A549 (cell line): ENCODE data around the gene SIGLEC7. TPM values are rescaled to one million over a fixed set of nuclear protein-coding genes. Genes with fewer than 3 reads are reported as not detected.

Experiments
- ATAC-seq, 2 experiments: fragments of 200-7000 bp in 1 of 2; fragments of >200 bp in 1 of 2; cut with Nextera tagmentation in 1 of 2; cut with Tn5 transposase in 1 of 2; 3 replicates each; pipeline versions ENCODE4 v1.8.0 to v1.9.1; 2018 to 2020; ENCODE audit warnings: mild to moderate bottlenecking in 1 of 2, moderate library complexity in 1 of 2
- CTCF ChIA-PET: fragments of 300-600 bp; sonication (Branson Sonifier 250); formaldehyde crosslinking; extraction: SDS; loops from one replicate; lab custom pipeline; 2021; ENCODE audit warnings: antibody characterized with exemption, inconsistent platforms; lab: Yijun Ruan, JAX
- POLR2A ChIA-PET: fragments of 350-600 bp; formaldehyde crosslinking; extraction: SDS; loops from one replicate; lab custom pipeline; 2021; ENCODE audit warnings: antibody characterized with exemption, inconsistent platforms; lab: Yijun Ruan, JAX
- DNase-seq, 2 experiments: peaks; one replicate each; pipeline versions ENCODE4 v3.0.0 to v3.0.0-alpha.2; 2011 to 2016; ENCODE audit warnings: low read depth in 1 of 2, low spot score in 1 of 2
- FAIRE-seq: peaks from 2 replicates; lab custom pipeline; 2011; peaks lifted over from hg19 to GRCh38; lab: Jason Lieb, UNC
- H3K27ac ChIP-seq, 2 experiments: fragments of >200 bp; sonication (Bioruptor Twin); formaldehyde crosslinking; 3 replicates each; pipeline ENCODE4 v1.5.1; 2016 to 2017
- H3K4me1 ChIP-seq: fragments of >200 bp; sonication (Bioruptor Twin); formaldehyde crosslinking; 3 replicates; pipeline ENCODE4 v1.6.1; 2016
- H3K4me2 ChIP-seq: fragments of >200 bp; sonication (Bioruptor Twin); formaldehyde crosslinking; 3 replicates; pipeline ENCODE4 v1.6.1; 2016
- H3K4me3 ChIP-seq: fragments of >200 bp; sonication (Bioruptor Twin); formaldehyde crosslinking; 3 replicates; pipeline ENCODE4 v1.5.1; 2016
- H3K9me3 ChIP-seq: fragments of >200 bp; sonication (Bioruptor Twin); formaldehyde crosslinking; 3 replicates; pipeline ENCODE4 v1.6.1; 2016
- CBX2 ChIP-seq: fragments of 200-600 bp; sonication (generic); IDR thresholded peaks from 2 replicates; pipeline ENCODE4 v1.6.1; 2016; ENCODE audit warnings: low read depth, mild to moderate bottlenecking, borderline replicate concordance
- EHMT2 ChIP-seq: fragments of 200-600 bp; sonication (generic); IDR thresholded peaks from 2 replicates; pipeline ENCODE4 v1.6.1; 2016; ENCODE audit warnings: antibody characterized with exemption, low read depth, mild to moderate bottlenecking, moderate library complexity
- EP300 ChIP-seq, 2 experiments: fragments of >200 bp; sonication (Bioruptor Twin); formaldehyde crosslinking; IDR thresholded peaks; 2 replicates in 1 of 2; 3 replicates in 1 of 2; pipeline ENCODE4 v1.6.1; 2016 to 2017
- ESRRA ChIP-seq: fragments of 150-350 bp; IDR thresholded peaks from 2 replicates; pipeline ENCODE4 v1.6.1; 2014; ENCODE audit warnings: mild to moderate bottlenecking, low read length, borderline replicate concordance
- FOSB ChIP-seq: fragments of 250-450 bp; sonication (Bioruptor Pico); IDR thresholded peaks from 2 replicates; pipeline ENCODE4 v1.5.0; 2020; ENCODE audit warnings: mild to moderate bottlenecking, moderate library complexity
- FOXS1 ChIP-seq: fragments of 250-450 bp; sonication (Bioruptor Pico); IDR thresholded peaks from 2 replicates; pipeline ENCODE4 v1.5.0; 2020; ENCODE audit warnings: mild to moderate bottlenecking, moderate library complexity
- HDAC2 ChIP-seq: fragments of 200-600 bp; sonication (generic); IDR thresholded peaks from 2 replicates; pipeline ENCODE4 v1.6.1; 2016
- HEYL ChIP-seq: fragments of 250-450 bp; sonication (Bioruptor Pico); IDR thresholded peaks from 2 replicates; pipeline ENCODE4 v1.8.0; 2021; ENCODE audit warnings: mild to moderate bottlenecking, moderate library complexity
- HOXB5 ChIP-seq: fragments of 250-450 bp; sonication (Bioruptor Pico); IDR thresholded peaks from 2 replicates; pipeline ENCODE4 v1.5.0; 2020; ENCODE audit warnings: mild to moderate bottlenecking, moderate library complexity
- JUN ChIP-seq, 2 experiments: fragments of >200 bp; sonication (Bioruptor Twin); formaldehyde crosslinking; IDR thresholded peaks; 2 replicates in 1 of 2; 3 replicates in 1 of 2; pipeline ENCODE4 v1.6.1; 2016 to 2017
- MAFK ChIP-seq: fragments of 450-650 bp; IDR thresholded peaks from 2 replicates; pipeline ENCODE4 v1.6.1; 2014; ENCODE audit not compliant: partially characterized antibody
- MAZ ChIP-seq: fragments of 150-350 bp; IDR thresholded peaks from 2 replicates; pipeline ENCODE4 v1.6.1; 2014; ENCODE audit warnings: antibody characterized with exemption, low read depth, low read length, borderline replicate concordance
- POLR2A ChIP-seq: IDR thresholded peaks from 2 replicates; pipeline ENCODE4 v1.6.1; 2012; ENCODE audit warnings: mild to moderate bottlenecking, low read length
- POLR2AphosphoS2 ChIP-seq: conservative IDR thresholded peaks from 2 replicates; pipeline ENCODE4 v1.6.1; 2012; ENCODE audit warnings: low read length, improper control_type of control experiment, inconsistent platforms
- RAD21 ChIP-seq, 2 experiments: fragments of >200 bp in 1 of 2; sonication (Bioruptor Twin) in 1 of 2; formaldehyde crosslinking in 1 of 2; IDR thresholded peaks in 1 of 2; conservative IDR thresholded peaks in 1 of 2; 2 replicates in 1 of 2; 3 replicates in 1 of 2; pipeline ENCODE4 v1.6.1; 2012 to 2018; ENCODE audit warnings: inconsistent platforms in 1 of 2
- RCOR1 ChIP-seq: fragments of 150-350 bp; IDR thresholded peaks from 2 replicates; pipeline ENCODE4 v1.6.1; 2014; ENCODE audit warnings: antibody characterized with exemption, low read length, low read depth
- RNF2 ChIP-seq: fragments of 200-600 bp; sonication (generic); IDR thresholded peaks from 2 replicates; pipeline ENCODE4 v1.6.1; 2016; ENCODE audit warnings: low read depth, mild to moderate bottlenecking, antibody characterized with exemption, moderate library complexity, borderline replicate concordance
- SREBF2 ChIP-seq: fragments of 450-650 bp; IDR thresholded peaks from 2 replicates; pipeline ENCODE4 v1.6.1; 2014; ENCODE audit warnings: mild to moderate bottlenecking, moderate library complexity
- TP53 ChIP-seq: fragments of 250-450 bp; sonication (Bioruptor Pico); IDR thresholded peaks from 2 replicates; pipeline ENCODE4 v1.5.0; 2021; ENCODE audit warnings: mild to moderate bottlenecking, moderate library complexity
- ZFP36 ChIP-seq: fragments of 450-650 bp; IDR thresholded peaks from 2 replicates; pipeline ENCODE4 v1.6.1; 2014; ENCODE audit warnings: borderline replicate concordance; ENCODE audit not compliant: partially characterized antibody
- WGBS: methylation state at CpG from one replicate; pipeline ENCODE4 v1.1.6; 2017; ENCODE audit errors: missing lambda C conversion rate; 5-methylcytosine and 5-hydroxymethylcytosine counted together
- polyA plus RNA-seq, 4 experiments: library from polyadenylated mRNA; depleted of rRNA in 3 of 4; stranded (reverse); fragments of >200 nt; fragmentation: RNase III in 1 of 4; extraction: RNeasy Plus Mini Kit Qiagen cat#74134 plus additional on column Dnase treatment in 1 of 4; gene quantifications; 2 replicates in 3 of 4; 3 replicates in 1 of 4; pipeline ENCODE4 v1.2.3, GENCODE V29; 2011 to 2017
- TF ChIP-seq, protein P1 (sequence below): fragments of 250-450 bp; sonication (Bioruptor Pico); IDR thresholded peaks from 2 replicates; pipeline ENCODE4 v1.5.0; 2021; ENCODE audit warnings: mild to moderate bottlenecking, moderate library complexity, borderline replicate concordance
- TF ChIP-seq, protein P2 (sequence below): IDR thresholded peaks from 2 replicates; pipeline ENCODE4 v1.6.1; 2012
- TF ChIP-seq, protein P3 (sequence below): fragments of 450-650 bp; IDR thresholded peaks from 2 replicates; pipeline ENCODE4 v1.6.1; 2014; ENCODE audit warnings: antibody characterized with exemption
- TF ChIP-seq, protein P4 (sequence below): fragments of 200-600 bp; sonication (generic); IDR thresholded peaks from 2 replicates; pipeline ENCODE4 v1.6.1; 2016; ENCODE audit warnings: antibody characterized with exemption, mild to moderate bottlenecking, moderate library complexity
- TF ChIP-seq, protein P5 (sequence below): fragments of >200 bp; sonication (Bioruptor Twin); formaldehyde crosslinking; IDR thresholded peaks from 3 replicates; pipeline ENCODE4 v1.6.1; 2016

Gene SIGLEC7
- polyA plus RNA-seq, 2 of the 4 experiments (the other 2 are of a cell fraction): not detected

DNA sequence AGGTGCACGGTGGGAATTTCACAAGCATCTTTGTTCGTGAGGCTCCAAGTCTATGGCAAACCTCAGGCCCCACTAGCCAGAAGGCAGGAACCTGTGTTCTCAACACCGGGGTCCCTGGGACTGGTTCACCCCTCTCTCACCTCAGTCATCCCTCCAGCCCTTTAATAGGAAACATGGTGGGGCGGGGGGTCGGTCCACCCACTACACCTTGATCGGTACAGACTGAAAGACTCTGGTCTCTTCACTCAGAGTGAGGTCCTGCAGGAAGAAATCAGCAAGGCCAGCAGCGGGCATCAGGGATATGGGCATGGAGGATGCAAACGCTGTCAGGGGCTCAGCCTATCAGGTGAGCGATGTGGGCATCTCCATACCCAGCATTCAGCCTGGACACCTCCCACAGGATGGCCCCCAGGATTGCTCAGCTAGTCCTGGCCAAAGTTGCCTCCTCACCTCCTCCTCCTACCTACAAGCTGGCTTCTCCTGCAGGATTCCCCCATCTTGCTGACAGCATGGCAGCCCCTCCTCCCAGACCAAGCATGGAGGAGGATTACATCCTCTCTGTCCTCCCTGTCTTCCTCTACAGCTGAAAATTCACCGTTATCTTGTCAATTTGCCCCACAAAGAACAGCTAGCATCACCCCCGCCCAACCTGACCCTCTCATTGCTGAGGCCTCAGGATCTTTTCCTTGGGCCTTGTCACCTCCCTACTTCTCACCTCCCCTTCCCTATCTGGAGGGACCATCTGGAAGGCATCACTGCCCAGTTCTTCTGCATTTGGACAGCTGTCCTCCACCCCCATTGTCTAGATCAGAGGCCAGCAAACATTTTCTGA is 45.5 kb downstream of the SIGLEC7 start:
- 42% methylated on average over 11 of the region's 11 CpGs for WGBS
- Histone ChIP-seq H3K4me1 (no peaks in the 10 kb centered on the region), H3K4me3 (no peak overlapping the region), H3K27ac (no peak overlapping the region), H3K9me3 (no peaks in the 10 kb centered on the region), H3K4me2 (no peak overlapping the region)
- ATAC-seq (no peak), DNase-seq (no peak), FAIRE-seq (no peak)
- ChIA-PET CTCF (interaction anchor here (1.0 to 1.4 kb wide), 4 partner anchors 11 to 72 kb away, joined by 3 read pairs; no protein-coding TSS in a partner anchor), POLR2A (no interaction called here)
- TF ChIP-seq MAZ (no peak), POLR2A (no peak), RCOR1 (no peak), ZFP36 (peak; percentile 50)
- TF ChIP-seq, protein P1, sequence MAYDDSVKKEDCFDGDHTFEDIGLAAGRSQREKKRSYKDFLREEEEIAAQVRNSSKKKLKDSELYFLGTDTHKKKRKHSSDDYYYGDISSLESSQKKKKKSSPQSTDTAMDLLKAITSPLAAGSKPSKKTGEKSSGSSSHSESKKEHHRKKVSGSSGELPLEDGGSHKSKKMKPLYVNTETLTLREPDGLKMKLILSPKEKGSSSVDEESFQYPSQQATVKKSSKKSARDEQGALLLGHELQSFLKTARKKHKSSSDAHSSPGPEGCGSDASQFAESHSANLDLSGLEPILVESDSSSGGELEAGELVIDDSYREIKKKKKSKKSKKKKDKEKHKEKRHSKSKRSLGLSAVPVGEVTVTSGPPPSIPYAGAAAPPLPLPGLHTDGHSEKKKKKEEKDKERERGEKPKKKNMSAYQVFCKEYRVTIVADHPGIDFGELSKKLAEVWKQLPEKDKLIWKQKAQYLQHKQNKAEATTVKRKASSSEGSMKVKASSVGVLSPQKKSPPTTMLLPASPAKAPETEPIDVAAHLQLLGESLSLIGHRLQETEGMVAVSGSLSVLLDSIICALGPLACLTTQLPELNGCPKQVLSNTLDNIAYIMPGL (CRISPR knock-in tag): no peak
- TF ChIP-seq, protein P2, sequence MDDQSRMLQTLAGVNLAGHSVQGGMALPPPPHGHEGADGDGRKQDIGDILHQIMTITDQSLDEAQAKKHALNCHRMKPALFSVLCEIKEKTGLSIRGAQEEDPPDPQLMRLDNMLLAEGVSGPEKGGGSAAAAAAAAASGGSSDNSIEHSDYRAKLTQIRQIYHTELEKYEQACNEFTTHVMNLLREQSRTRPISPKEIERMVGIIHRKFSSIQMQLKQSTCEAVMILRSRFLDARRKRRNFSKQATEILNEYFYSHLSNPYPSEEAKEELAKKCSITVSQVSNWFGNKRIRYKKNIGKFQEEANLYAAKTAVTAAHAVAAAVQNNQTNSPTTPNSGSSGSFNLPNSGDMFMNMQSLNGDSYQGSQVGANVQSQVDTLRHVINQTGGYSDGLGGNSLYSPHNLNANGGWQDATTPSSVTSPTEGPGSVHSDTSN: no peak

DNA sequence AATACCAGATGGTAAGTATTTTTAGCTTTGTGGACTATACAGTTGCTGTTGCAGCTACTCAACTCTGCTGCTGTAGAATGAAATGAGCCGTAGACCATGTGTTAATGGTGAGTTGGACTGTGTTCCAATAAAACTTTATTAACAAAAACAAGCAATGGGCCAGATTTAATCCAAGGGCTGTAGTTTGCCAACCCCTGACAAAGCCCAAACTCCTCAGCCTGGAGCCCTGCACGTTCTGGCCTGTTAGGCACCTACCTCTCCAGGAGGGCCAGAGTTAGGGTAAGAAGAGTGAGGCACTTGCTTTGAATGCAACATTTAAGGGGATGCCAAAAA is 46.1 kb downstream of the SIGLEC7 start:
- FAIRE-seq: no peak
- WGBS: 57% methylated on average over 2 of the region's 2 CpGs
- H3K4me1 ChIP-seq: no peaks in the 10 kb centered on the region
- H3K27ac ChIP-seq: no peak overlapping the region
- no peak overlapping the region for H3K4me3 ChIP-seq
- no peak for DNase-seq
- TF ChIP-seq TP53 (CRISPR knock-in tag) (no peak), JUN (IDR thresholded peaks at IDR 0.05) (no peak), FOXS1 (no peak), RAD21 (conservative IDR thresholded peaks at IDR 0.05 in 1 of 2, IDR thresholded peaks at IDR 0.05 in 1 of 2) (no peak), EP300 (IDR thresholded peaks at IDR 0.05) (no peak), HOXB5 (CRISPR knock-in tag) (no peak), HEYL (no peak), MAZ (no peak), HDAC2 (no peak), CBX2 (no peak)
- TF ChIP-seq, protein P3, sequence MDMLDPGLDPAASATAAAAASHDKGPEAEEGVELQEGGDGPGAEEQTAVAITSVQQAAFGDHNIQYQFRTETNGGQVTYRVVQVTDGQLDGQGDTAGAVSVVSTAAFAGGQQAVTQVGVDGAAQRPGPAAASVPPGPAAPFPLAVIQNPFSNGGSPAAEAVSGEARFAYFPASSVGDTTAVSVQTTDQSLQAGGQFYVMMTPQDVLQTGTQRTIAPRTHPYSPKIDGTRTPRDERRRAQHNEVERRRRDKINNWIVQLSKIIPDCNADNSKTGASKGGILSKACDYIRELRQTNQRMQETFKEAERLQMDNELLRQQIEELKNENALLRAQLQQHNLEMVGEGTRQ: no peak
- TF ChIP-seq, all 56 proteins: peak for 0
- Histone ChIP-seq H3K9me3 (no peaks in the 10 kb centered on the region), H3K4me2 (no peak overlapping the region)
- ChIA-PET CTCF (interaction anchor here (1.0 to 1.4 kb wide), 4 partner anchors 11 to 30 kb away, joined by 3 to 4 read pairs (median 3); no protein-coding TSS in a partner anchor), POLR2A (no interaction called here)
- ATAC-seq: no peak

DNA sequence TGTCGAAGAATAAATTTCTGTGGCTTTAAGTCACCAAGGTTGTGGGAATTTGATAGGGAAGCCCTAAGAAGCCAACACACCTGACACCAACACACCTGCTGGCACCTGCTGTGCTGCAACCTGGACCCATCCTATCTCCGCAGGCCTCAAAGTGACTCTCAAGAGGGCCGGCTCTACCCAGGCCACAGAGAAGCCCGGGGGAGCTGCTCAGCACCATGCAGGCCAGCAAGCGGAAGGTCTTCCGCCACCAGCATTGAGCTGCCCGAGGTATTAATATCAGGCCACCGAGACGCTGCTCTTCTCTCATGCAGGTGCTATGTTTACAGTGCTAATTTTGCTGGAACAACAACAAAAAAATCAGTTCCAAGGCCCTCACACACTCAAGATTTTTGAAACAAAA is 50.6 kb downstream of the SIGLEC7 start:
- FAIRE-seq (no peak), ATAC-seq (no peak), DNase-seq (no peak)
- Histone ChIP-seq H3K4me1 (peaks cover 7% of the 10 kb centered on the region), H3K27ac (no peak overlapping the region), H3K9me3 (no peaks in the 10 kb centered on the region), H3K4me2 (no peak overlapping the region), H3K4me3 (no peak overlapping the region)
- POLR2A ChIA-PET: no interaction called here
- 73% methylated on average over 9 of the region's 9 CpGs for WGBS
- CTCF ChIA-PET: no interaction called here
- no peak for TF ChIP-seq FOSB (CRISPR knock-in tag)
- no peak for TF ChIP-seq RNF2
- TF ChIP-seq, protein P4, sequence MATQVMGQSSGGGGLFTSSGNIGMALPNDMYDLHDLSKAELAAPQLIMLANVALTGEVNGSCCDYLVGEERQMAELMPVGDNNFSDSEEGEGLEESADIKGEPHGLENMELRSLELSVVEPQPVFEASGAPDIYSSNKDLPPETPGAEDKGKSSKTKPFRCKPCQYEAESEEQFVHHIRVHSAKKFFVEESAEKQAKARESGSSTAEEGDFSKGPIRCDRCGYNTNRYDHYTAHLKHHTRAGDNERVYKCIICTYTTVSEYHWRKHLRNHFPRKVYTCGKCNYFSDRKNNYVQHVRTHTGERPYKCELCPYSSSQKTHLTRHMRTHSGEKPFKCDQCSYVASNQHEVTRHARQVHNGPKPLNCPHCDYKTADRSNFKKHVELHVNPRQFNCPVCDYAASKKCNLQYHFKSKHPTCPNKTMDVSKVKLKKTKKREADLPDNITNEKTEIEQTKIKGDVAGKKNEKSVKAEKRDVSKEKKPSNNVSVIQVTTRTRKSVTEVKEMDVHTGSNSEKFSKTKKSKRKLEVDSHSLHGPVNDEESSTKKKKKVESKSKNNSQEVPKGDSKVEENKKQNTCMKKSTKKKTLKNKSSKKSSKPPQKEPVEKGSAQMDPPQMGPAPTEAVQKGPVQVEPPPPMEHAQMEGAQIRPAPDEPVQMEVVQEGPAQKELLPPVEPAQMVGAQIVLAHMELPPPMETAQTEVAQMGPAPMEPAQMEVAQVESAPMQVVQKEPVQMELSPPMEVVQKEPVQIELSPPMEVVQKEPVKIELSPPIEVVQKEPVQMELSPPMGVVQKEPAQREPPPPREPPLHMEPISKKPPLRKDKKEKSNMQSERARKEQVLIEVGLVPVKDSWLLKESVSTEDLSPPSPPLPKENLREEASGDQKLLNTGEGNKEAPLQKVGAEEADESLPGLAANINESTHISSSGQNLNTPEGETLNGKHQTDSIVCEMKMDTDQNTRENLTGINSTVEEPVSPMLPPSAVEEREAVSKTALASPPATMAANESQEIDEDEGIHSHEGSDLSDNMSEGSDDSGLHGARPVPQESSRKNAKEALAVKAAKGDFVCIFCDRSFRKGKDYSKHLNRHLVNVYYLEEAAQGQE: no peak
- TF ChIP-seq POLR2AphosphoS2: no peak
- TF ChIP-seq EP300 (IDR thresholded peaks at IDR 0.05): no peak
- TF ChIP-seq, protein P5, sequence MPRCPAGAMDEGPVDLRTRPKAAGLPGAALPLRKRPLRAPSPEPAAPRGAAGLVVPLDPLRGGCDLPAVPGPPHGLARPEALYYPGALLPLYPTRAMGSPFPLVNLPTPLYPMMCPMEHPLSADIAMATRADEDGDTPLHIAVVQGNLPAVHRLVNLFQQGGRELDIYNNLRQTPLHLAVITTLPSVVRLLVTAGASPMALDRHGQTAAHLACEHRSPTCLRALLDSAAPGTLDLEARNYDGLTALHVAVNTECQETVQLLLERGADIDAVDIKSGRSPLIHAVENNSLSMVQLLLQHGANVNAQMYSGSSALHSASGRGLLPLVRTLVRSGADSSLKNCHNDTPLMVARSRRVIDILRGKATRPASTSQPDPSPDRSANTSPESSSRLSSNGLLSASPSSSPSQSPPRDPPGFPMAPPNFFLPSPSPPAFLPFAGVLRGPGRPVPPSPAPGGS: no peak
- TF ChIP-seq EHMT2: no peak
- TF ChIP-seq SREBF2: no peak
- no peak for TF ChIP-seq MAFK
- no peak for TF ChIP-seq RCOR1
- no peak for TF ChIP-seq ESRRA
- no peak for TF ChIP-seq HOXB5 (CRISPR knock-in tag)
- no peak for TF ChIP-seq CBX2
- no peak for TF ChIP-seq HEYL
